Common myeloid progenitor, CD34-positive (primary cell): Measurements from ENCODE around the gene RFTN2. TPM values are rescaled to one million over a fixed set of nuclear protein-coding genes. Genes with fewer than 3 reads are reported as not detected.
"Not testable (repeated sequence)": the region's sequence is repeated elsewhere in the genome, so short reads cannot be mapped to it uniquely, and the experiment has no call there.

Source experiments
- CTCF ChIA-PET: fragments of 350-600 bp; sonication (Branson Sonifier 250); formaldehyde crosslinking; loops from one replicate; lab custom pipeline; 2021; ENCODE audit warnings: antibody characterized with exemption; lab: Charles Lee
- POLR2A ChIA-PET: fragments of 350-600 bp; sonication (Branson Sonifier 250); formaldehyde crosslinking; loops from one replicate; lab custom pipeline; 2021; ENCODE audit warnings: antibody characterized with exemption; lab: Charles Lee
- DNase-seq, 3 donors: peaks; one replicate each; pipeline versions ENCODE4 v3.0.0 to v3.0.0-alpha.2; 2013
- H3K27ac ChIP-seq, 2 experiments: 1 replicate in 1 of 2; 2 replicates in 1 of 2; pipeline ENCODE4 v1.7.0; 2013; ENCODE audit warnings: inconsistent platforms in 2 of 2, low read length in 2 of 2, mild to moderate bottlenecking in 2 of 2, low read depth in 1 of 2, moderate library complexity in 1 of 2; ENCODE audit not compliant: severe bottlenecking in 2 of 2, insufficient read depth in 1 of 2, poor library complexity in 1 of 2
- H3K27me3 ChIP-seq, 5 experiments: replicated peaks in 2 of 5; 1 replicate in 3 of 5; 2 replicates in 2 of 5; pipeline versions ENCODE4 v1.6.1 to v1.7.0; 2013; ENCODE audit warnings: low read length in 4 of 5, mild to moderate bottlenecking in 2 of 5, moderate library complexity in 2 of 5, inconsistent platforms in 1 of 5; ENCODE audit not compliant: insufficient read depth in 5 of 5, control insufficient read depth in 4 of 5
- H3K36me3 ChIP-seq, 4 experiments: 1 replicate in 2 of 4; 2 replicates in 2 of 4; pipeline versions ENCODE4 v1.6.1 to v1.7.0; 2013; ENCODE audit warnings: low read length in 3 of 4, control low read depth in 1 of 4, mild to moderate bottlenecking in 1 of 4; ENCODE audit not compliant: control insufficient read depth in 4 of 4, insufficient read depth in 4 of 4
- H3K4me1 ChIP-seq, 4 experiments: 1 replicate in 3 of 4; 2 replicates in 1 of 4; pipeline versions ENCODE4 v1.6.1 to v1.7.1; 2013; ENCODE audit warnings: low read length in 3 of 4, mild to moderate bottlenecking in 3 of 4, control low read depth in 1 of 4, inconsistent platforms in 1 of 4, moderate library complexity in 1 of 4; ENCODE audit not compliant: control insufficient read depth in 4 of 4, insufficient read depth in 4 of 4; ENCODE audit errors: control extremely low read depth in 1 of 4
- H3K4me3 ChIP-seq, 7 experiments: 1 replicate in 4 of 7; 2 replicates in 3 of 7; pipeline versions ENCODE4 v1.5.1 to v1.7.0; 2013; ENCODE audit warnings: mild to moderate bottlenecking in 7 of 7, low read length in 6 of 7, moderate library complexity in 6 of 7, inconsistent platforms in 2 of 7, low read depth in 2 of 7, control low read depth in 1 of 7; ENCODE audit not compliant: insufficient read depth in 4 of 7, control insufficient read depth in 1 of 7; ENCODE audit errors: extremely low read depth in 1 of 7
- H3K9me3 ChIP-seq, 5 experiments: 1 replicate in 4 of 5; 2 replicates in 1 of 5; pipeline versions ENCODE4 v1.6.1 to v1.7.1; 2013; ENCODE audit warnings: low read length in 4 of 5, mild to moderate bottlenecking in 2 of 5, inconsistent platforms in 1 of 5, low read depth in 1 of 5, moderate library complexity in 1 of 5; ENCODE audit not compliant: control insufficient read depth in 4 of 5, insufficient read depth in 2 of 5; ENCODE audit errors: control extremely low read depth in 1 of 5
- WGBS: methylation state at CpG from one replicate; pipeline ENCODE4 v1.1.5; 2013; ENCODE audit not compliant: insufficient coverage; 5-methylcytosine and 5-hydroxymethylcytosine counted together
- polyA plus RNA-seq: library from polyadenylated mRNA; unstranded; fragments of 120-200 nt; gene quantifications from one replicate; pipeline ENCODE4 v1.2.1, GENCODE V29; 2013

RFTN2 gene, protein sequence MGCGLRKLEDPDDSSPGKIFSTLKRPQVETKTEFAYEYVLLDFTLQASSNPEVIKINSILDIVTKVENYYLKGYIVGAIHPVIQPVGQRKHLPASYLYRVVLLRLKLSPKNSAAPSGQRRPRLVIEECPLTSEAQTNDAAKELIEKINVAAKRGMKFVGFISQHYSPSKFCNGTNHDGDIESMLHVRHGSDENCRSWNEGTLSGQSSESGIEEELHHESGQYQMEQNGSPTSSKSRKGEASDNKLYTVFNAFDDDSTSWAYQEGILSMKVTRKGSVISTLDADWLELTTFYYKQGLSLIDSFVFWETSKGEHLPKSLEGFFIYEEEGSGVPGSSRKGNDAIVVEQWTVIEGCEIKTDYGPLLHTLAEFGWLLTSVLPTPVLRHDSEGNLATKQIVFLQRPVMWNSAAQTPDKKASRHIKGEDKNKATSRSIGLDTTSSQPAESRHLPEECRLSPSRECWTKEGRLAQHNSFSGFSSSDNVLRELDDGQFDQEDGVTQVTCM
- 0.05 TPM for polyA plus RNA-seq

DNA sequence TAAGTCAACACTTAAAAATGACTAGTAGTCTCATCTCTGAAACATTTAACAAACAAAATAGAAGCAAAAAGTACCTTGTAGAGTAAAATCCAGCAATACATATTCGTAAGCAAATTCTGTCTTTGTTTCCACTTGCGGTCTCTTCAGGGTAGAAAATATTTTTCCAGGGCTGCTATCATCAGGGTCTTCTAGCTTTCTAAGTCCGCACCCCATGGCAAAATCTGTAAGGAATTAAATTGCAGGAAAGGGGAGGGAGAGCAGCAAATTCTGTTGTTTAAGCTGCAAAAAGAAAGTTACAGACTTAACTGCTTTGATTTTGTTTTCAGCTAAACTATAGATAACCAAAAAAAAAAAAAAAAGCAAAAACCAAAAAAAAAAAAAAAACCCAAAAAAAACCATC is at the start of gene RFTN2:
Gene RFTN2 (minus strand): TSS at position 342 of the 400 bp plus-strand sequence. CDS start 129 bp downstream, at position 213.
- no peaks in the 10 kb centered on the region for H3K4me1 ChIP-seq
- no peak for DNase-seq
- H3K27ac ChIP-seq: no peak within 1 kb of the TSS
- WGBS: 100% methylated on average over 2 of the region's 3 CpGs
- CTCF ChIA-PET: no interaction called here
- POLR2A ChIA-PET: no interaction called here
- no peak within 1 kb of the TSS for H3K4me3 ChIP-seq
- no peaks in the 10 kb centered on the region for H3K27me3 ChIP-seq
- H3K9me3 ChIP-seq: no peaks in the 10 kb centered on the region
- H3K36me3 ChIP-seq: no peaks in the 10 kb centered on the region

DNA sequence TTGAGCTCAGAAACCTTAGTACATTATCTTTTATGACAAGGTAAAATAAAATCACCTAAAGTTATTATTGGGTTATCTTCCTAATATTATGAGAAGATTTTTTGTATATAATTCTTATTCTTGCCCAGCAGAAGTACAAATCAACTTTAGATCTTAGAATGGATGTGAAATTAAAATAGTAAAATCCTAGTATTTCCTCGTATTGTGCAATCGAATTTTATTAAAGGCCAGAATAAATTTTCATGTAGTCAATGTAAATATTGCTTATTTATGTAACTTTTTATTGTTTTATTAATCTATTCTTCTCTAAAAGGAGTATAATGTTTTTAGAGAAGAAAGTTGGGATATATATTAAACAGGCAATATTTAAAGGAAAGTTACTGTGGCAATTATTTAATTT is 42.5 kb upstream of the RFTN2 start:
- Histone ChIP-seq H3K4me1 (no peaks in the 10 kb centered on the region), H3K27me3 (no peaks in the 10 kb centered on the region), H3K27ac (no peak overlapping the region), H3K9me3 (no peaks in the 10 kb centered on the region), H3K36me3 (no peaks in the 10 kb centered on the region), H3K4me3 (no peak overlapping the region)
- POLR2A ChIA-PET: no interaction called here
- CTCF ChIA-PET: no interaction called here
- WGBS: no CpG with 5 or more reads among the region's 2 CpGs
- no peak for DNase-seq

DNA sequence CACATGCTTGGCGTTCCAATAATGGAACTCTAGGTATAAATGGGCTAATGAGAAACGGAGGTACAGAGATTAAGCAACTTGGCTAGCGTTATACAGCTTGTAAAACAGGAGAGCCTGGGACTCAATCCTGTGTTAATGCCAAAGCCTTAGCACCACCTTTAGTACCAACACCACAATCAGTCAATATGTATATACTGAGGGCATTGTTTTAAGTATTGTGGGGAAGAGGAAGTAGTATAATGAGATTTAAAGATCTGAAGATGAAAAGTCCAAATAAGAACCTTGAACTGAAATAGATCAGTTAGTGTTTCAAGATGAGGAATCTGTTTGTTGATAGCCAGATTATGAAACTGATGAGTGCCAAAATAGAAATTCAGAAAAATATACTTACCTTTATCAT is 37.9 kb upstream of the RFTN2 start:
- Histone ChIP-seq H3K4me3 (no peak overlapping the region), H3K9me3 (no peaks in the 10 kb centered on the region), H3K36me3 (peaks cover 0 to 16% (median 4%) of the 10 kb centered on the region in 4 experiments), H3K27me3 (no peaks in the 10 kb centered on the region), H3K4me1 (peaks cover under 1 to 12% (median 10%) of the 10 kb centered on the region in 4 experiments), H3K27ac (no peak overlapping the region)
- 100% methylated on average over 1 of the region's 3 CpGs for WGBS
- ChIA-PET CTCF (interaction anchor here (2.3 kb wide), 1 partner anchor 67 kb away, joined by 9 read pairs; no protein-coding TSS in a partner anchor), POLR2A (no interaction called here)
- DNase-seq: no peak

DNA sequence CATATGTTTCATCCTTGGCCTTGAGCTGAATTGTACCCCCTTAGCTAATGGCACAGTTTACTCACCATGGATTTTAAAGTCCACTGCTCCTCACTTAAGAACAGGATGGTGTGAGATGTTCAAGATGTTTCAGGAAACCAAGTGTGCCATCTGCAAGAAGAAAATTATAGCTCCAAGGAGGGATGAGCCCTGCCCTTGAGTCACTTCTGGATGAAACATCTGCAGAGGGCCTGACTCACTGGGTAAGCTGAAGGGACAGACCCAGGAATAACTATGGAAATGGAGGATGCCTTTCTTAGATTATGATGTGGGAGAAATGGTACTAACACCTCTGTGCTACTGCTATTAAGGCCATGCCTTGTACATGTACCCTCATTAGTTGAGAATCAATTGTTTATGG is 36.2 kb upstream of the RFTN2 start:
- no peaks in the 10 kb centered on the region for H3K9me3 ChIP-seq
- ChIA-PET POLR2A (no interaction called here), CTCF (interaction anchor here (2.3 kb wide), 1 partner anchor 69 kb away, joined by 9 read pairs; no protein-coding TSS in a partner anchor)
- no peak for DNase-seq
- H3K4me3 ChIP-seq: no peak overlapping the region
- peaks cover 0 to 17% (median 4%) of the 10 kb centered on the region in 4 experiments for H3K36me3 ChIP-seq
- peaks cover 8 to 24% (median 20%) of the 10 kb centered on the region in 4 experiments for H3K4me1 ChIP-seq
- no peak overlapping the region for H3K27ac ChIP-seq
- H3K27me3 ChIP-seq: no peaks in the 10 kb centered on the region

DNA sequence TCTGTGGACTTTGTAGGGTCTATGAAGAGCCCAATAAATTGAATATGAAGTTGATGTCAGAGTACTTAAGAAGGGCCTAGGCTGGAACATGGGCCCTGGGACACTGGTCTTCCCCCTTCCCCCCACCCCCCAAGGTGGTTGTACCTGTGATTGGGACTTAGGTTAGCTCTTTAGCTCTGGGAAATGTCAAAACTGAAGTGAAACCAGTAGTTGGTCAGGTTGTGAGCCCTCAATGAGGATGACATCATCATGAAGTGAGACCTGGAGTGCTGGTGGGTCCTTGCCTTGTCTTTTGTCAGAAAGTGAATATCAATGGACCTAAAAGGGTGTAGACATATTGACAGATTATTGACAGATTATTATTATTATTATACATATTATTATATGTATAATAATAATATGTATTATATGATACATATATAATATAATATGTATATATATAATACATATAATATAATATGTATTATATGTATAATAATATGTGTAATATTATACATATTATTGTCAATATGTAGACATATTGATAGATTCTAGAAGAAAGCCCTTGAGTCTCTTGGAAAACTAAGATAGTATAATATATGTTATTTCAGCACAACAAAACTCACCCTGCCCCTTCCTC is 35.1 kb upstream of the RFTN2 start:
- DNase-seq: peak in 2 of 3 donors; percentile 17 to 29
- ChIA-PET CTCF (interaction anchor here (0.7 to 2.3 kb wide), 2 partner anchors 70 to 111 kb away, joined by 3 to 9 read pairs; no protein-coding TSS in a partner anchor), POLR2A (no interaction called here)
- Histone ChIP-seq H3K4me1 (peaks cover 8 to 35% (median 31%) of the 10 kb centered on the region in 4 experiments), H3K9me3 (no peaks in the 10 kb centered on the region), H3K36me3 (peaks cover 0 to 17% (median 4%) of the 10 kb centered on the region in 4 experiments), H3K27me3 (no peaks in the 10 kb centered on the region), H3K4me3 (peak overlapping the region in 1 of 7 experiments; percentile 22), H3K27ac (no peak overlapping the region)

DNA sequence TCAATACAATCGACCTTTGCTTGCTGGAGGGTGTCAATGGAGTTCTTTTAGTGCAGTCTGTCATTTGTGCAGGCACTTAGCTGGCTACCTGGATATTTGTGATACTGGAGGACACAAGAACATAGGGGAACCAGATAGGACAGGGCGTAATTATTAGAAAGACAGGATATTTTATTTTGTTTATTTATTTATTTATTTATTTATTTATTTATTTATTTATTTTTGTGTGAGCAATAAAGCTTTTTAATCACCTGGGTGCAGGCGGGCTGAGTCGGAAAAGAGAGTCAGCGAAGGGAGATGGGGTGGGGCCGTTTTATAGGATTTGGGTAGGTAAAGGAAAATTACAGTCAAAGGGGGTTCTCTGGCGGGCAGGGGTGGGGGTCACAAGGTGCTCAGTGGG is 33.8 kb upstream of the RFTN2 start:
- WGBS: 99% methylated on average over 6 of the region's 7 CpGs
- H3K4me3 ChIP-seq, H3K27me3 ChIP-seq, DNase-seq, CTCF ChIA-PET, H3K9me3 ChIP-seq, H3K27ac ChIP-seq, POLR2A ChIA-PET: not testable (repeated sequence)
- peaks cover 12 to 42% (median 36%) of the 10 kb centered on the region in 4 experiments for H3K4me1 ChIP-seq
- H3K36me3 ChIP-seq: peaks cover 0 to 17% (median 4%) of the 10 kb centered on the region in 4 experiments
